ENCODE measurements around the gene SLC10A3. TPM values are rescaled to one million over a fixed set of nuclear protein-coding genes. Genes with fewer than 3 reads are reported as not detected.

SLC10A3 gene
- total RNA-seq, 2 donors from 2014 or later = 5.4 to 9.1 TPM

DNA sequence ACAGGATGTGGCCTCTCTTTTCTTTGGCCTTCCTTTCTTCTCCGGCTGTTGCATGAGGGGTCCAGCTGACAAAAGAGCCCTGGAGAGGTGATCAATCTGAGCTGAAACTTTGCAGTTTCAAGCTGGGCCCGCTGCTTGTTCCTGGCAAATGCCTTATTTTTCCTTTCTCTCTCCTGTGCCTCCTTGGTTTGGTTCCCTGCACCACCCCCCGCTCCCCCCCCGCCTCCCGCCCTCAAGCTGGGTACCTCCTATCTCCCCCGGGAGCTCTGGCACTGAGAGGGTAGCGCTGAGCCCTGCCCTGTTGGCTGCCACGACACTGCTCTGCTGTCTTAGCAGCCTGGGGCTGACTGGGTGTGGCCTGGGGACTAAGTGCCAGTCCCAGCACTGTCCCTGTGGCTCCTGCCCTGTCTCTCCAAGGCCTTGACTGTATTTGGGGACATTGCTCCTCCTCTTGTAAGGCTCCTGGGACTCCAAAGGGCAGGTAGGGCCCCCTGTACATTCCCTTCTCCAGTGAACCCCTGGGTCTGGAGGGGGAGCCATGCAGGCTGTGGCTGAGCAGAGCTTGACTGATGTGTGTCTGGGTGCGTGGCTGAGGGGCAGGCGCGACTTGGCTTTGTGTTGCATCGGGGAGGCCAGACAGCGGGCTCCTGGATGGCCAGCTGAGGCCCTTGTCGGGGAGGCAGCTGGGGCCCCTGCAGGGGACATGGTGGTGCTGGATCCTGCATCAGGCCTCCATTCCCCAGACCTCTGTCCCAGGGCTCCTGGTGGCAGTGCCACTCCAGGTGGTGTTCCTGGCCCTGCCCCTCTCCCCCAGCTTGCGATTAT is 31.3 kb downstream of the SLC10A3 start:
- Mint-ChIP-seq H3K36me3 (ENCODE audit: low read depth) (peaks cover 12% of the 10 kb centered on the region), H3K9me3 (peaks cover 64% of the 10 kb centered on the region)
- TF ChIP-seq, protein P1, sequence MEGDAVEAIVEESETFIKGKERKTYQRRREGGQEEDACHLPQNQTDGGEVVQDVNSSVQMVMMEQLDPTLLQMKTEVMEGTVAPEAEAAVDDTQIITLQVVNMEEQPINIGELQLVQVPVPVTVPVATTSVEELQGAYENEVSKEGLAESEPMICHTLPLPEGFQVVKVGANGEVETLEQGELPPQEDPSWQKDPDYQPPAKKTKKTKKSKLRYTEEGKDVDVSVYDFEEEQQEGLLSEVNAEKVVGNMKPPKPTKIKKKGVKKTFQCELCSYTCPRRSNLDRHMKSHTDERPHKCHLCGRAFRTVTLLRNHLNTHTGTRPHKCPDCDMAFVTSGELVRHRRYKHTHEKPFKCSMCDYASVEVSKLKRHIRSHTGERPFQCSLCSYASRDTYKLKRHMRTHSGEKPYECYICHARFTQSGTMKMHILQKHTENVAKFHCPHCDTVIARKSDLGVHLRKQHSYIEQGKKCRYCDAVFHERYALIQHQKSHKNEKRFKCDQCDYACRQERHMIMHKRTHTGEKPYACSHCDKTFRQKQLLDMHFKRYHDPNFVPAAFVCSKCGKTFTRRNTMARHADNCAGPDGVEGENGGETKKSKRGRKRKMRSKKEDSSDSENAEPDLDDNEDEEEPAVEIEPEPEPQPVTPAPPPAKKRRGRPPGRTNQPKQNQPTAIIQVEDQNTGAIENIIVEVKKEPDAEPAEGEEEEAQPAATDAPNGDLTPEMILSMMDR (conservative IDR thresholded peaks at IDR 0.05) = no peak

DNA sequence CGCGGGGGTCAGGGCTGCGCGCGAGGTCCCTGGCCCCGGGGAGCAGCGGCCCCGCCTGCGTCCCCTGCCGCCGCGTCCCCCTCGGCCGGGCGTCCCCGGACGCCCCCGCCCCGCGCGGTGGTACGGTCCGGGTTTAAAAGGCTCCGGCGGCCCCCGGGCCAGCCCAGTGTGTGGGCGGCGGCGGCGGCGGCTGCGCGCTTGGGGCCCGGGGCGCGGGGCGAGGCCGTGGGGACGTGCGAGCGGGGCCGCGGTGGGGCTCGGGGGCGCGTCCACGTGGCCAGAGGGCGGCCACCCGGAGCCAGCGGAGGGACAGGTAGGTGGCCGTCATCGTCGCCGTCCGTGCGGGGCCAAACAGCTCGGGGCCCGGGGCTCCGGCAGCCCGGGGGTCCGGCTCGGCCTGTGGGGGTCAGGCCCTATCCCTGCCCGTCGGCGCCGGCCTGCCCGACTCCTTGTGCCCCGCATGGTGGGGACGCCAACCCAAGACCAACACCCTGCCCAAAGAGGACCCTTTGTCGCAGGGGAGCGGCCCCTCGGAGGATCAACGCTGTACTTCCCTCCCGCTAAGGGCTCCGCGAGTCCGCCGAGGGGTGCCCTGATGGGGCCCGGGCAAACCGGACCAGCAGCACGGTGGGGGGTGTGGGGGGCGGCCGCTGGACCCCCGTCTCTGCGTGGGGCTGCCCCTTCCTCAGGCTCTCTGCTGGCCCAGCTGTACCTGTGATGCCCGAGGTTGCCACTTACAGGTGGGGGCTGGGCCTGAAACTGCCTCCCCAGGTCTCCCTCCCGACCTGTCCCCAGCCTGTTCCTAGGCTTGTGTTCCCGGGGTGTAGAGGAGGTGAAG is 32.1 kb downstream of the SLC10A3 start, which contains the start of gene PLXNA3:
Gene PLXNA3 (plus strand): TSS at position 166 of the 838 bp plus-strand sequence. CDS start 1,903 bp downstream, outside the sequence.
- peak within 1 kb of the TSS; percentile 81 for H3K27ac ChIP-seq (ENCODE audit: low read depth, low read length)
- Mint-ChIP-seq H3K4me1 (no peaks in the 10 kb centered on the region), H3K27me3 (ENCODE audit: insufficient read depth) (peaks cover 3% of the 10 kb centered on the region), H3K36me3 (ENCODE audit: low read depth) (peaks cover 14% of the 10 kb centered on the region), H3K27ac (peak within 1 kb of the TSS; percentile 58), H3K9me3 (peaks cover 67% of the 10 kb centered on the region), H3K4me3 (peak within 1 kb of the TSS; percentile 70)
- WGBS, 2 experiments (ENCODE audit: insufficient coverage in 1 of 2, insufficient read length in 1 of 2) = 0% methylated on average over 2 to 76 of the region's 88 CpGs
- H3K4me1 ChIP-seq (ENCODE audit: control insufficient read depth, insufficient read depth, low read length) = no peaks in the 10 kb centered on the region
- no peaks in the 10 kb centered on the region for H3K27me3 ChIP-seq (ENCODE audit: control insufficient read depth, insufficient read depth, low read length, poor library complexity, severe bottlenecking)
- peak; percentile 68 for DNase-seq
- TF ChIP-seq, protein P1 (conservative IDR thresholded peaks at IDR 0.05) = no peak
- no peaks in the 10 kb centered on the region for H3K9me3 ChIP-seq (ENCODE audit: control insufficient read depth, low read length)
- H3K36me3 ChIP-seq (ENCODE audit: control insufficient read depth, insufficient read depth, low read length) = no peaks in the 10 kb centered on the region
- peak within 1 kb of the TSS; percentile 47 for H3K9ac ChIP-seq (ENCODE audit: extremely low read depth, low read length, poor library complexity, severe bottlenecking)
- H3K4me3 ChIP-seq (ENCODE audit: low read length) = peak within 1 kb of the TSS; percentile 80

More for the DNA sequence above, 31.3 kb downstream of the SLC10A3 start:
- no peaks in the 10 kb centered on the region for H3K9me3 ChIP-seq (ENCODE audit: control insufficient read depth, low read length)
- peaks cover 3% of the 10 kb centered on the region for H3K27me3 Mint-ChIP-seq (ENCODE audit: insufficient read depth)
- peak overlapping the region; percentile 80 for H3K4me3 ChIP-seq (ENCODE audit: low read length)
- peak overlapping the region; percentile 81 for H3K27ac ChIP-seq (ENCODE audit: low read depth, low read length)
- no peaks in the 10 kb centered on the region for H3K4me1 Mint-ChIP-seq
- peak overlapping the region; percentile 47 for H3K9ac ChIP-seq (ENCODE audit: extremely low read depth, low read length, poor library complexity, severe bottlenecking)
- no peaks in the 10 kb centered on the region for H3K27me3 ChIP-seq (ENCODE audit: control insufficient read depth, insufficient read depth, low read length, poor library complexity, severe bottlenecking)
- WGBS, 2 experiments (ENCODE audit: insufficient coverage in 1 of 2, insufficient read length in 1 of 2) = 38 to 50% methylated on average over 4 to 12 of the region's 15 CpGs
- no peak overlapping the region for H3K27ac Mint-ChIP-seq
- H3K4me1 ChIP-seq (ENCODE audit: control insufficient read depth, insufficient read depth, low read length) = no peaks in the 10 kb centered on the region
- peak; percentile 58 for DNase-seq
- no peaks in the 10 kb centered on the region for H3K36me3 ChIP-seq (ENCODE audit: control insufficient read depth, insufficient read depth, low read length)
- peak overlapping the region; percentile 70 for H3K4me3 Mint-ChIP-seq

DNA sequence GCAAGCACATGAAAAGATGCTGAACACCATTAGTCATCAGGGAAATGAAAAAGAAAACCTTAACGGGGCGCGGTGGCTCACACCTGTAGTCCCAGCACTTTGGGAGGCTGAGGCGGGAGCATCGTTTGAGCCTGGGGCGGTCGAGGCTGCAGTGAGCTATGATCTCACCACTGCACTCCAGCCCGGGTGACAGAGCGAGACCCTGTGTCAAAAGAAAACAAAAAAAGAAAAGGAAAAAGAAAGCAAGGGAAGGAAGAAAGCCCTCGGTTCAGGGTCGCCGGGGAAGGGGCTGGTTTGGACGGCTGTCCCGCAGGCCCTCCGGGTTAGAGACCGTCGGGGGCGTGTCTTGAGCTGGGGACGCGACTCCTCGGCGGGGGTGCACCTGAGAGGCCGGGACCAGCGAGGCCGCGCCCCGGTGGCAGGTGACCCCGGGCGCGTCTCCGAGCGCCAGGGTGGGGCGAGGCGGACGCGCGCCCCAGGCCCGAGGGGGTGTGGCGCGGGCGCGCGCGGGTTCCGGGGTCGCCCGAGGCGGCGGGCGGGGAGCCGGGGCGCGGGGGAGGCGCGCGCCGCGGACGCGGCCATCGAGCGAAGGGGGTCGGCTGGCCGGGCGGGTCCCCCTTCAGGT is 32.8 kb downstream of the SLC10A3 start:
- WGBS, 2 experiments (ENCODE audit: insufficient coverage in 1 of 2, insufficient read length in 1 of 2) = 7 to 17% methylated on average over 6 to 51 of the region's 65 CpGs
- no peak overlapping the region for H3K9ac ChIP-seq (ENCODE audit: extremely low read depth, low read length, poor library complexity, severe bottlenecking)
- no peak overlapping the region for H3K27ac ChIP-seq (ENCODE audit: low read depth, low read length)
- H3K4me3 ChIP-seq (ENCODE audit: low read length) = peak overlapping the region; percentile 73
- Mint-ChIP-seq H3K27ac (peak overlapping the region; percentile 58), H3K4me1 (no peaks in the 10 kb centered on the region), H3K9me3 (peaks cover 68% of the 10 kb centered on the region), H3K27me3 (ENCODE audit: insufficient read depth) (peaks cover 3% of the 10 kb centered on the region), H3K36me3 (ENCODE audit: low read depth) (peaks cover 16% of the 10 kb centered on the region), H3K4me3 (peak overlapping the region; percentile 69)
- H3K27me3 ChIP-seq (ENCODE audit: control insufficient read depth, insufficient read depth, low read length, poor library complexity, severe bottlenecking) = no peaks in the 10 kb centered on the region
- H3K4me1 ChIP-seq (ENCODE audit: control insufficient read depth, insufficient read depth, low read length) = no peaks in the 10 kb centered on the region
- no peaks in the 10 kb centered on the region for H3K36me3 ChIP-seq (ENCODE audit: control insufficient read depth, insufficient read depth, low read length)
- TF ChIP-seq, protein P1 (conservative IDR thresholded peaks at IDR 0.05) = no peak
- H3K9me3 ChIP-seq (ENCODE audit: control insufficient read depth, low read length) = no peaks in the 10 kb centered on the region
- peak; percentile 83 for DNase-seq
